HepG2 (cell line): ENCODE results near the gene BCAR3. TPM values are rescaled to one million over a fixed set of nuclear protein-coding genes. Genes with fewer than 3 reads are reported as not detected.

Experiments
- AHR ChIP-seq: IDR thresholded peaks from 2 replicates; pipeline ENCODE4 v1.6.1; 2018; ENCODE audit warnings: missing genetic modification reagents, missing compliant biosample characterization
- CBFB ChIP-seq: sonication (generic); formaldehyde crosslinking; IDR thresholded peaks from 2 replicates; pipeline ENCODE4 v1.4.0; 2020; ENCODE audit warnings: missing genetic modification reagents
- ERF ChIP-seq: IDR thresholded peaks from 2 replicates; pipeline ENCODE4 v1.6.1; 2018; ENCODE audit warnings: missing biosample characterization, missing genetic modification reagents
- KDM6A ChIP-seq: IDR thresholded peaks from 2 replicates; pipeline ENCODE4 v1.6.1; 2016; ENCODE audit warnings: low read depth
- MNT ChIP-seq: fragments of 450-650 bp; IDR thresholded peaks from 2 replicates; pipeline ENCODE4 v1.6.1; 2016
- MTA3 ChIP-seq: sonication (generic); formaldehyde crosslinking; IDR thresholded peaks from 2 replicates; pipeline ENCODE4 v1.4.0; 2020; ENCODE audit warnings: missing genetic modification reagents
- NR2C2 ChIP-seq: sonication (generic); formaldehyde crosslinking; IDR thresholded peaks from 2 replicates; pipeline ENCODE4 v1.4.0; 2020; ENCODE audit warnings: missing genetic modification reagents, mild to moderate bottlenecking, moderate library complexity, borderline replicate concordance
- SNAPC5 ChIP-seq: sonication (generic); formaldehyde crosslinking; IDR thresholded peaks from 2 replicates; pipeline ENCODE4 v1.8.1; 2023; ENCODE audit warnings: mild to moderate bottlenecking, missing genetic modification reagents, borderline replicate concordance
- SRSF1 ChIP-seq: fragments of 200-400 bp; formaldehyde crosslinking; optimal IDR thresholded peaks from 2 replicates; pipeline ENCODE3; 2017; ENCODE audit warnings: mild to moderate bottlenecking, low read depth, low read length, moderate library complexity
- ZBTB43 ChIP-seq: sonication (generic); formaldehyde crosslinking; conservative IDR thresholded peaks from 2 replicates; pipeline ENCODE4 v1.4.0; 2020; ENCODE audit warnings: missing genetic modification reagents
- ZGPAT ChIP-seq: IDR thresholded peaks from 2 replicates; pipeline ENCODE4 v1.6.1; 2016; ENCODE audit warnings: mild to moderate bottlenecking
- ZNF121 ChIP-seq: sonication (generic); formaldehyde crosslinking; IDR thresholded peaks from 2 replicates; pipeline ENCODE4 v1.5.0; 2020; ENCODE audit warnings: mild to moderate bottlenecking, missing genetic modification reagents
- ZNF138 ChIP-seq: sonication (generic); formaldehyde crosslinking; IDR thresholded peaks from 2 replicates; pipeline ENCODE4 v1.5.0; 2020; ENCODE audit warnings: mild to moderate bottlenecking, low read depth, missing genetic modification reagents
- ZNF230 ChIP-seq: sonication (generic); formaldehyde crosslinking; IDR thresholded peaks from 2 replicates; pipeline ENCODE4 v1.4.0; 2020; ENCODE audit warnings: mild to moderate bottlenecking, missing genetic modification reagents
- ZNF253 ChIP-seq: sonication (generic); formaldehyde crosslinking; IDR thresholded peaks from 2 replicates; pipeline ENCODE4 v1.8.0; 2022; ENCODE audit warnings: mild to moderate bottlenecking, missing genetic modification reagents, borderline replicate concordance
- ZNF275 ChIP-seq: sonication (generic); formaldehyde crosslinking; IDR thresholded peaks from 2 replicates; pipeline ENCODE4 v1.8.0; 2022; ENCODE audit warnings: missing genetic modification reagents, mild to moderate bottlenecking, inconsistent platforms, borderline replicate concordance
- ZNF674 ChIP-seq: sonication (generic); formaldehyde crosslinking; IDR thresholded peaks from 2 replicates; pipeline ENCODE4 v1.5.0; 2020; ENCODE audit warnings: low read depth, mild to moderate bottlenecking, missing genetic modification reagents
- ZNF713 ChIP-seq: sonication (generic); formaldehyde crosslinking; IDR thresholded peaks from 2 replicates; pipeline ENCODE4 v1.4.0; 2020; ENCODE audit warnings: mild to moderate bottlenecking, missing genetic modification reagents
- ZNF746 ChIP-seq: sonication (generic); formaldehyde crosslinking; IDR thresholded peaks from 2 replicates; pipeline ENCODE4 v1.8.0; 2022; ENCODE audit warnings: mild to moderate bottlenecking, missing genetic modification reagents
- polyA plus RNA-seq, 8 experiments: library from polyadenylated mRNA; depleted of rRNA in 3 of 8; stranded (reverse) in 7 of 8; unstranded in 1 of 8; fragments of >200 nt; fragmentation: Illumina TruSeq in 4 of 8; extraction: Trizol in 4 of 8; gene quantifications; 2 replicates each; pipeline versions ENCODE4 v1.2.1 to v1.2.3, GENCODE V29; 2011 to 2016; ENCODE audit warnings: low read depth in 4 of 8, missing spikeins in 1 of 8, mixed read lengths in 1 of 8; ENCODE audit not compliant: insufficient read depth in 1 of 8
- total RNA-seq, 5 experiments: library from RNA; depleted of rRNA; stranded (reverse); fragments of >200 nt; fragmentation: Illumina TruSeq; extraction: Trizol; gene quantifications; 2 replicates each; pipeline ENCODE4 v1.2.3, GENCODE V29; 2016; ENCODE audit warnings: low read depth in 1 of 5

Gene BCAR3
- total and polyA plus RNA-seq, 2 of the 13 experiments (the other 11 are each of a cell fraction or from before 2014, with no cell fraction given) = 3.6 to 4.8 TPM

- TF ChIP-seq ZNF275 = no peak
- TF ChIP-seq AHR (CRISPR knock-in tag) = no peak; the same call in 1 of the 2 replicates
- no peak for TF ChIP-seq ZNF230
- peak; percentile 51; the same call in 1 of the 2 replicates for TF ChIP-seq ZGPAT (CRISPR knock-in tag)
- TF ChIP-seq ZNF138 (CRISPR knock-in tag) = no peak
- no peak for TF ChIP-seq ZBTB43 (CRISPR knock-in tag)
- no peak for TF ChIP-seq MTA3 (CRISPR knock-in tag)
- TF ChIP-seq KDM6A (CRISPR knock-in tag) = no peak
- TF ChIP-seq CBFB (CRISPR knock-in tag) = no peak
- TF ChIP-seq ZNF746 (CRISPR knock-in tag) = no peak
- TF ChIP-seq MNT = no peak
- no peak for TF ChIP-seq ERF
- no peak for TF ChIP-seq ZNF674 (CRISPR knock-in tag)
- TF ChIP-seq NR2C2 = peak; percentile 94
- peak; percentile 78 for TF ChIP-seq ZNF121 (CRISPR knock-in tag)
- TF ChIP-seq SNAPC5 (CRISPR knock-in tag) = no peak
- no peak for TF ChIP-seq ZNF713 (CRISPR knock-in tag)
- TF ChIP-seq SRSF1 = no peak
- no peak for TF ChIP-seq ZNF253 (CRISPR knock-in tag)
These were observed 66.0 kb downstream of the BCAR3 start (continued) for GRCh38 chr1:93615582-93616150.
